GM19193 (cell line): ENCODE data around the gene GREM2.

ENCODE experiments used
- POLR2A ChIP-seq: IDR thresholded peaks from 4 replicates; pipeline ENCODE4 v1.6.1; 2011; ENCODE audit not compliant: insufficient read depth, insufficient read length; ENCODE audit errors: extremely low read depth

The GREM2 gene

GRCh38 chr1:240591564-240591963 lies 20.4 kb downstream of the GREM2 start:
- no peak for TF ChIP-seq POLR2A

GRCh38 chr1:240591078-240591477 lies 20.9 kb downstream of the GREM2 start:
- TF ChIP-seq POLR2A, result no peak

GRCh38 chr1:240589585-240590110 lies 22.3 kb downstream of the GREM2 start:
- TF ChIP-seq POLR2A, result no peak

- no peak for TF ChIP-seq POLR2A
Measured at GRCh38 chr1:240586006-240586405, 25.9 kb downstream of the GREM2 start.

- TF ChIP-seq POLR2A, result no peak
Measured at GRCh38 chr1:240582953-240583352, 29.0 kb downstream of the GREM2 start.

- TF ChIP-seq POLR2A, result no peak
Measured at GRCh38 chr1:240579511-240579910, 32.4 kb downstream of the GREM2 start.

- TF ChIP-seq POLR2A, result no peak
Measured at GRCh38 chr1:240577095-240577494, 34.9 kb downstream of the GREM2 start.

GRCh38 chr1:240575981-240576662 lies 35.8 kb downstream of the GREM2 start:
- TF ChIP-seq POLR2A, result no peak

GRCh38 chr1:240572328-240572727 lies 39.6 kb downstream of the GREM2 start:
- no peak for TF ChIP-seq POLR2A

- no peak for TF ChIP-seq POLR2A
Measured at GRCh38 chr1:240571782-240572181, 40.2 kb downstream of the GREM2 start.

GRCh38 chr1:240567066-240567465 lies 44.9 kb downstream of the GREM2 start:
- no peak for TF ChIP-seq POLR2A

GRCh38 chr1:240562779-240563178 lies 49.2 kb downstream of the GREM2 start:
- TF ChIP-seq POLR2A, result no peak

- TF ChIP-seq POLR2A, result no peak
Measured at GRCh38 chr1:240562111-240562590, 49.8 kb downstream of the GREM2 start.

GRCh38 chr1:240559781-240560180 lies 52.2 kb downstream of the GREM2 start:
- no peak for TF ChIP-seq POLR2A

- TF ChIP-seq POLR2A, result no peak
Measured at GRCh38 chr1:240555524-240555923, 56.4 kb downstream of the GREM2 start.

- TF ChIP-seq POLR2A, result no peak
Measured at GRCh38 chr1:240553351-240553750, 58.6 kb downstream of the GREM2 start.
